H1 (cell line): ENCODE measurements around the gene KRT78. TPM values are rescaled to one million over a fixed set of nuclear protein-coding genes. Genes with fewer than 3 reads are reported as not detected.

Source experiments
- CTCF ChIA-PET: fragments of 300-600 bp; sonication (Branson Sonifier 250); formaldehyde crosslinking; loops from one replicate; lab custom pipeline; 2021; ENCODE audit not compliant: partially characterized antibody; lab: Charles Lee
- POLR2A ChIA-PET: fragments of 300-600 bp; sonication (Branson Sonifier 250); formaldehyde crosslinking; loops from one replicate; lab custom pipeline; 2021; ENCODE audit warnings: inconsistent platforms; ENCODE audit not compliant: partially characterized antibody; lab: Charles Lee
- DNase-seq, 2 experiments: peaks; one replicate each; pipeline versions ENCODE4 v3.0.0 to v3.0.0-alpha.2; 2010 to 2022; ENCODE audit warnings: low spot score in 2 of 2, low read depth in 1 of 2, mixed read lengths in 1 of 2
- FAIRE-seq: peaks from 2 replicates; lab custom pipeline; 2011; peaks lifted over from hg19 to GRCh38; lab: Jason Lieb, UNC
- H2AFZ ChIP-seq: 2 replicates; pipeline ENCODE4 v1.8.1; 2012; ENCODE audit warnings: low read length, inconsistent platforms
- H2AK5ac ChIP-seq: 2 replicates; pipeline ENCODE4 v1.6.1; 2013; ENCODE audit warnings: low read depth, low read length
- H2BK120ac ChIP-seq: replicated peaks from 2 replicates; pipeline ENCODE3; 2013; ENCODE audit warnings: low read depth, low read length, inconsistent platforms
- H2BK12ac ChIP-seq: 2 replicates; pipeline ENCODE4 v1.6.1; 2013; ENCODE audit warnings: low read depth, low read length
- H2BK15ac ChIP-seq: 2 replicates; pipeline ENCODE4 v1.6.1; 2013; ENCODE audit warnings: low read length
- H2BK20ac ChIP-seq: 2 replicates; pipeline ENCODE4 v1.6.1; 2013; ENCODE audit warnings: low read length
- H2BK5ac ChIP-seq: 2 replicates; pipeline ENCODE4 v1.6.1; 2013; ENCODE audit warnings: low read depth, low read length
- H3K14ac ChIP-seq: 2 replicates; pipeline ENCODE4 v1.6.1; 2013; ENCODE audit warnings: inconsistent platforms; ENCODE audit not compliant: insufficient read length
- H3K18ac ChIP-seq: 2 replicates; pipeline ENCODE4 v1.6.1; 2013; ENCODE audit warnings: low read length; ENCODE audit errors: extremely low read depth
- H3K23ac ChIP-seq: 2 replicates; pipeline ENCODE4 v1.6.1; 2013; ENCODE audit warnings: inconsistent platforms; ENCODE audit not compliant: insufficient read length
- H3K23me2 ChIP-seq: 2 replicates; pipeline ENCODE4 v1.6.1; 2013; ENCODE audit warnings: low read depth, low read length
- H3K27ac ChIP-seq: 2 replicates; pipeline ENCODE4 v1.6.1; 2011; ENCODE audit warnings: low read depth, low read length, inconsistent platforms
- H3K27me3 ChIP-seq, 4 experiments: replicated peaks in 1 of 4; 1 replicate in 1 of 4; 2 replicates in 3 of 4; pipeline versions ENCODE4 v1.6.1 to v1.8.1; 2011 to 2013; ENCODE audit warnings: low read length in 3 of 4, mild to moderate bottlenecking in 3 of 4, inconsistent platforms in 2 of 4, mixed read lengths in 2 of 4, moderate library complexity in 1 of 4; ENCODE audit not compliant: control insufficient read depth in 3 of 4, insufficient read depth in 3 of 4; ENCODE audit errors: extremely low read depth in 1 of 4
- H3K36me3 ChIP-seq, 4 experiments: 2 replicates each; pipeline versions ENCODE4 v1.6.1 to v1.8.1; 2011 to 2013; ENCODE audit warnings: mild to moderate bottlenecking in 4 of 4, low read length in 3 of 4, moderate library complexity in 2 of 4, control low read depth in 1 of 4, inconsistent platforms in 1 of 4; ENCODE audit not compliant: insufficient read depth in 4 of 4, control insufficient read depth in 2 of 4
- H3K4ac ChIP-seq: replicated peaks from 2 replicates; pipeline ENCODE3; 2013; ENCODE audit warnings: low read length, low read depth, mixed read lengths, inconsistent platforms; ENCODE audit not compliant: insufficient read length
- H3K4me1 ChIP-seq, 4 experiments: replicated peaks in 1 of 4; 1 replicate in 1 of 4; 2 replicates in 3 of 4; pipeline versions ENCODE4 v1.6.1 to v1.8.1; 2011 to 2013; ENCODE audit warnings: low read length in 3 of 4, inconsistent platforms in 2 of 4, mixed read lengths in 1 of 4; ENCODE audit not compliant: insufficient read depth in 4 of 4, control insufficient read depth in 3 of 4
- H3K4me2 ChIP-seq, 2 experiments: 2 replicates each; pipeline versions ENCODE4 v1.6.1 to v1.8.1; 2011 to 2013; ENCODE audit warnings: low read depth in 2 of 2, low read length in 2 of 2, control low read depth in 1 of 2, inconsistent platforms in 1 of 2, mild to moderate bottlenecking in 1 of 2; ENCODE audit not compliant: insufficient read depth in 1 of 2
- H3K4me3 ChIP-seq, 4 experiments: fragments of 200-600, 300-600 bp in 1 of 4; sonication (generic), shearing (Covaris generic), sonication (Bioruptor Twin) in 1 of 4; 2 replicates each; pipeline versions ENCODE4 v1.5.1 to v1.8.1; 2011 to 2016; ENCODE audit warnings: low read length in 4 of 4, low read depth in 3 of 4, control low read depth in 2 of 4, inconsistent platforms in 2 of 4, mild to moderate bottlenecking in 2 of 4, mixed read lengths in 1 of 4, moderate library complexity in 1 of 4; ENCODE audit not compliant: insufficient read depth in 2 of 4; ENCODE audit errors: extremely low read depth in 1 of 4
- H3K56ac ChIP-seq: replicated peaks from 2 replicates; pipeline ENCODE3; 2013; ENCODE audit warnings: low read depth, mild to moderate bottlenecking, mixed read lengths, low read length, inconsistent platforms; ENCODE audit not compliant: insufficient read length
- H3K79me1 ChIP-seq: 2 replicates; pipeline ENCODE4 v1.6.1; 2013; ENCODE audit warnings: low read depth, low read length, control low read depth
- H3K79me2 ChIP-seq, 2 experiments: 2 replicates each; pipeline versions ENCODE4 v1.6.1 to v1.8.1; 2012 to 2013; ENCODE audit warnings: low read length in 2 of 2, mild to moderate bottlenecking in 2 of 2, inconsistent platforms in 1 of 2; ENCODE audit not compliant: insufficient read depth in 2 of 2, control insufficient read depth in 1 of 2
- H3K9ac ChIP-seq, 4 experiments: replicated peaks in 1 of 4; 1 replicate in 1 of 4; 2 replicates in 3 of 4; pipeline versions ENCODE4 v1.6.1 to v1.8.1; 2011 to 2013; ENCODE audit warnings: low read depth in 3 of 4, low read length in 3 of 4, control low read depth in 2 of 4, mild to moderate bottlenecking in 2 of 4, moderate library complexity in 2 of 4, inconsistent platforms in 1 of 4; ENCODE audit errors: extremely low read depth in 1 of 4
- H3K9me3 ChIP-seq, 2 experiments: 2 replicates each; pipeline versions ENCODE4 v1.6.1 to v1.8.1; 2012 to 2013; ENCODE audit warnings: mild to moderate bottlenecking in 2 of 2, moderate library complexity in 2 of 2, control low read depth in 1 of 2, inconsistent platforms in 1 of 2, low read depth in 1 of 2, low read length in 1 of 2, mixed read lengths in 1 of 2; ENCODE audit not compliant: insufficient read depth in 2 of 2
- H4K20me1 ChIP-seq, 2 experiments: replicated peaks in 1 of 2; 2 replicates each; pipeline versions ENCODE3 to v1.8.1; 2011 to 2013; ENCODE audit warnings: inconsistent platforms in 2 of 2, low read length in 2 of 2, mild to moderate bottlenecking in 1 of 2; ENCODE audit not compliant: insufficient read depth in 2 of 2, control insufficient read depth in 1 of 2
- H4K5ac ChIP-seq: 2 replicates; pipeline ENCODE4 v1.6.1; 2013; ENCODE audit warnings: low read length, low read depth, mixed read lengths, inconsistent platforms; ENCODE audit not compliant: insufficient read length
- H4K8ac ChIP-seq: 2 replicates; pipeline ENCODE4 v1.8.0; 2013; ENCODE audit warnings: mild to moderate bottlenecking, moderate library complexity, low read length, inconsistent platforms; ENCODE audit not compliant: insufficient read depth; ENCODE audit errors: extremely low read depth
- H4K91ac ChIP-seq: replicated peaks from 2 replicates; pipeline ENCODE3; 2013; ENCODE audit warnings: low read length, mixed read lengths, inconsistent platforms; ENCODE audit not compliant: insufficient read length
- BACH1 ChIP-seq: IDR thresholded peaks from 2 replicates; pipeline ENCODE4 v1.6.1; 2012; ENCODE audit warnings: low read length, improper control_type of control experiment
- CHD1 ChIP-seq: IDR thresholded peaks from 2 replicates; pipeline ENCODE4 v1.6.1; 2012; ENCODE audit warnings: low read depth, low read length, improper control_type of control experiment
- CTBP2 ChIP-seq: IDR thresholded peaks from 2 replicates; pipeline ENCODE4 v1.7.0; 2011; ENCODE audit warnings: borderline replicate concordance, mild to moderate bottlenecking, moderate library complexity, mixed read lengths, low read length; ENCODE audit not compliant: insufficient read depth, insufficient read length
- E2F6 ChIP-seq: IDR thresholded peaks from 2 replicates; pipeline ENCODE4 v1.6.1; 2012; ENCODE audit warnings: inconsistent platforms
- FOSL1 ChIP-seq: IDR thresholded peaks from 2 replicates; pipeline ENCODE4 v1.6.1; 2011; ENCODE audit warnings: mild to moderate bottlenecking, low read depth, low read length, moderate library complexity; ENCODE audit not compliant: insufficient read depth
- JUND ChIP-seq: IDR thresholded peaks from 2 replicates; pipeline ENCODE4 v1.6.1; 2011; ENCODE audit warnings: mild to moderate bottlenecking, improper control_type of control experiment, low read length
- MAX ChIP-seq: IDR thresholded peaks from 2 replicates; pipeline ENCODE4 v1.6.1; 2012; ENCODE audit warnings: inconsistent platforms
- POLR2AphosphoS5 ChIP-seq: IDR thresholded peaks from 2 replicates; pipeline ENCODE4 v1.6.1; 2011; ENCODE audit warnings: low read depth, low read length
- RFX5 ChIP-seq: IDR thresholded peaks from 2 replicates; pipeline ENCODE4 v1.6.1; 2011; ENCODE audit warnings: low read depth, low read length, improper control_type of control experiment, borderline replicate concordance
- TAF7 ChIP-seq: optimal IDR thresholded peaks from 2 replicates; pipeline ENCODE3; 2011; ENCODE audit warnings: low read depth, mild to moderate bottlenecking, inconsistent platforms, low read length, moderate library complexity, borderline replicate concordance
- WGBS, 2 experiments: shearing (Covaris generic) in 1 of 2; methylation state at CpG; one replicate each; pipeline versions ENCODE4 v1.1.6 to v1.1.7; 2013 to 2015; ENCODE audit warnings: low lambda C conversion rate in 2 of 2, mixed read lengths in 2 of 2, inconsistent platforms in 1 of 2, low coverage in 1 of 2, missing lambda C conversion rate in 1 of 2; ENCODE audit not compliant: insufficient replicate concordance in 2 of 2, insufficient coverage in 1 of 2, insufficient read length in 1 of 2; ENCODE audit errors: extremely low coverage in 1 of 2, missing lambda C conversion rate in 1 of 2; 5-methylcytosine and 5-hydroxymethylcytosine counted together
- polyA plus RNA-seq, 7 experiments: library from polyadenylated mRNA; depleted of rRNA in 3 of 7; stranded (reverse) in 5 of 7; unstranded in 2 of 7; fragments of >200 nt in 5 of 7; fragments of 200-250 nt in 2 of 7; gene quantifications; 1 replicate in 5 of 7; 2 replicates in 1 of 7; 4 replicates in 1 of 7; pipeline versions ENCODE4 v1.2.1 to v1.2.3, GENCODE V29; 2011 to 2013; ENCODE audit warnings: missing spikeins in 2 of 7, mixed read lengths in 2 of 7
- total RNA-seq: library from RNA; stranded (reverse); fragmentation: NEBNext Ultra II Directional; extraction: Animal tissue kit (Norgen Biotek cat#: 25700); gene quantifications from 2 replicates; pipeline ENCODE4 v1.2.1, GENCODE V29; 2021
- TF ChIP-seq, protein P1 (sequence below): IDR thresholded peaks from 2 replicates; pipeline ENCODE4 v1.6.1; 2011; ENCODE audit warnings: low read length, improper control_type of control experiment

The KRT78 gene
- total and polyA plus RNA-seq, 2 of the 8 experiments (the other 6 are each of a cell fraction or from before 2014, with no cell fraction given), result not detected

GRCh38 chr12:52860102-52860823 lies 11.5 kb upstream of the KRT78 start:
- Histone ChIP-seq H2AFZ (no peak overlapping the region), H3K79me1 (no peaks in the 10 kb centered on the region), H3K4me1 (peaks cover 0 to 2% (median 0%) of the 10 kb centered on the region in 4 experiments; a peak in 1 of 7 replicates), H4K91ac (no peak overlapping the region), H3K4me2 (no peak overlapping the region), H3K23me2 (no peaks in the 10 kb centered on the region), H2BK20ac (no peak overlapping the region), H3K9me3 (no peaks in the 10 kb centered on the region), H4K8ac (no peak overlapping the region), H3K4me3 (no peak overlapping the region), H4K20me1 (no peaks in the 10 kb centered on the region), H2BK120ac (no peak overlapping the region), H3K18ac (no peak overlapping the region), H3K14ac (no peak overlapping the region), H3K56ac (no peak overlapping the region), H3K9ac (no peak overlapping the region), H3K27ac (no peak overlapping the region), H3K79me2 (no peaks in the 10 kb centered on the region), H2AK5ac (no peak overlapping the region), H2BK5ac (no peak overlapping the region), H3K27me3 (no peaks in the 10 kb centered on the region), H3K36me3 (no peaks in the 10 kb centered on the region), H3K4ac (no peak overlapping the region), H2BK15ac (no peak overlapping the region), H3K23ac (no peak overlapping the region), H4K5ac (no peak overlapping the region), H2BK12ac (no peak overlapping the region)
- 91% methylated on average over 6 of the region's 6 CpGs; no CpG with 5 or more reads in 1 of the 2 experiments for whole genome bisulfite sequencing, 2 experiments
- CTCF ChIA-PET, result interaction anchor here (0.6 to 1.9 kb wide), 8 partner anchors 10 to 1368 kb away, joined by 3 to 7 read pairs (median 3); no protein-coding TSS in a partner anchor
- no peak for FAIRE-seq
- no peak for DNase-seq
- POLR2A ChIA-PET, result no interaction called here
- TF ChIP-seq FOSL1 (no peak), E2F6 (no peak), TAF7 (no peak), POLR2AphosphoS5 (no peak), CHD1 (no peak), JUND (no peak), CTBP2 (no peak), RFX5 (no peak), BACH1 (no peak), MAX (no peak)
- TF ChIP-seq, protein P1, sequence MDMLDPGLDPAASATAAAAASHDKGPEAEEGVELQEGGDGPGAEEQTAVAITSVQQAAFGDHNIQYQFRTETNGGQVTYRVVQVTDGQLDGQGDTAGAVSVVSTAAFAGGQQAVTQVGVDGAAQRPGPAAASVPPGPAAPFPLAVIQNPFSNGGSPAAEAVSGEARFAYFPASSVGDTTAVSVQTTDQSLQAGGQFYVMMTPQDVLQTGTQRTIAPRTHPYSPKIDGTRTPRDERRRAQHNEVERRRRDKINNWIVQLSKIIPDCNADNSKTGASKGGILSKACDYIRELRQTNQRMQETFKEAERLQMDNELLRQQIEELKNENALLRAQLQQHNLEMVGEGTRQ, result no peak
